GM12891 (cell line): Measurements from ENCODE around the gene VPS51.

Experiments used
- DNase-seq: peaks from one replicate; pipeline ENCODE4 v3.0.0; 2011; ENCODE audit warnings: low spot score; ENCODE audit not compliant: insufficient read length
- FAIRE-seq: peaks from 2 replicates; lab custom pipeline; 2011; peaks lifted over from hg19 to GRCh38; lab: Jason Lieb, UNC
- PAX5 ChIP-seq: IDR thresholded peaks from 2 replicates; pipeline ENCODE4 v1.6.1; 2011; ENCODE audit warnings: low read length, moderate library complexity, mild to moderate bottlenecking; ENCODE audit not compliant: insufficient read depth, severe bottlenecking
- POLR2A ChIP-seq: IDR thresholded peaks from 2 replicates; pipeline ENCODE4 v1.6.1; 2011; ENCODE audit warnings: low read depth, low read length, control low read depth
- POLR2AphosphoS5 ChIP-seq: IDR thresholded peaks from 2 replicates; pipeline ENCODE4 v1.6.1; 2011; ENCODE audit warnings: low read depth, low read length, control low read depth
- POU2F2 ChIP-seq: IDR thresholded peaks from 2 replicates; pipeline ENCODE4 v1.6.1; 2011; ENCODE audit warnings: low read depth, mild to moderate bottlenecking, control low read depth, low read length, moderate library complexity
- SPI1 ChIP-seq: IDR thresholded peaks from 2 replicates; pipeline ENCODE4 v1.6.1; 2011; ENCODE audit warnings: low read depth, low read length, control low read depth
- TAF1 ChIP-seq: IDR thresholded peaks from 2 replicates; pipeline ENCODE4 v1.6.1; 2011; ENCODE audit warnings: low read depth, low read length, control low read depth

The VPS51 gene

GRCh38 chr11:65126624-65127274 is 30.7 kb downstream of the VPS51 start:
- DNase-seq (no peak), FAIRE-seq (no peak)
- TF ChIP-seq SPI1 = no peak
- TF ChIP-seq POLR2AphosphoS5 = peak; percentile 51; the same call in 1 of the 2 replicates

- FAIRE-seq = no peak
- no peak for DNase-seq
- TF ChIP-seq POLR2AphosphoS5 = no peak; the same call in 1 of the 2 replicates
- TF ChIP-seq POU2F2 = no peak
- TF ChIP-seq POLR2A = no peak
- no peak for TF ChIP-seq SPI1
- no peak for TF ChIP-seq TAF1
- TF ChIP-seq PAX5 = no peak
These were observed 31.6 kb downstream of the VPS51 start for GRCh38 chr11:65127473-65128181.

GRCh38 chr11:65128182-65129145 is 32.5 kb downstream of the VPS51 start:
- no peak for FAIRE-seq
- no peak for DNase-seq
- TF ChIP-seq TAF1 = no peak
- TF ChIP-seq POLR2AphosphoS5 = 0 out of 2 replicates have a peak, but pooled peaks have one; percentile 36
- TF ChIP-seq PAX5 = no peak
- peak; percentile 45; the same call in 1 of the 2 replicates for TF ChIP-seq POLR2A

- TF ChIP-seq POLR2AphosphoS5 (no peak), POLR2A (no peak), PAX5 (no peak), SPI1 (no peak), POU2F2 (no peak), TAF1 (no peak)
- DNase-seq (no peak), FAIRE-seq (no peak)
These were observed 33.8 kb downstream of the VPS51 start for GRCh38 chr11:65129649-65130441.

- FAIRE-seq (no peak), DNase-seq (no peak)
- TF ChIP-seq POLR2AphosphoS5 = no peak
- no peak for TF ChIP-seq TAF1
- TF ChIP-seq POU2F2 = no peak
- TF ChIP-seq SPI1 = no peak
- no peak for TF ChIP-seq POLR2A
- no peak for TF ChIP-seq PAX5
These were observed 34.8 kb downstream of the VPS51 start for GRCh38 chr11:65130631-65131416.

- FAIRE-seq = no peak
- TF ChIP-seq SPI1 (no peak), POLR2A (no peak), POLR2AphosphoS5 (no peak), PAX5 (no peak), TAF1 (no peak), POU2F2 (no peak)
These were observed 35.4 kb downstream of the VPS51 start for GRCh38 chr11:65131417-65131776.

GRCh38 chr11:65131895-65132237 is 35.9 kb downstream of the VPS51 start:
- TF ChIP-seq TAF1 = no peak
- TF ChIP-seq POLR2A = no peak
- TF ChIP-seq POLR2AphosphoS5 = no peak
- TF ChIP-seq SPI1 = no peak
- TF ChIP-seq PAX5 = no peak
- no peak for TF ChIP-seq POU2F2
- FAIRE-seq (no peak), DNase-seq (no peak)

More at GRCh38 chr11:65131417-65131776, 35.4 kb downstream of the VPS51 start:
- no peak for DNase-seq

DNA sequence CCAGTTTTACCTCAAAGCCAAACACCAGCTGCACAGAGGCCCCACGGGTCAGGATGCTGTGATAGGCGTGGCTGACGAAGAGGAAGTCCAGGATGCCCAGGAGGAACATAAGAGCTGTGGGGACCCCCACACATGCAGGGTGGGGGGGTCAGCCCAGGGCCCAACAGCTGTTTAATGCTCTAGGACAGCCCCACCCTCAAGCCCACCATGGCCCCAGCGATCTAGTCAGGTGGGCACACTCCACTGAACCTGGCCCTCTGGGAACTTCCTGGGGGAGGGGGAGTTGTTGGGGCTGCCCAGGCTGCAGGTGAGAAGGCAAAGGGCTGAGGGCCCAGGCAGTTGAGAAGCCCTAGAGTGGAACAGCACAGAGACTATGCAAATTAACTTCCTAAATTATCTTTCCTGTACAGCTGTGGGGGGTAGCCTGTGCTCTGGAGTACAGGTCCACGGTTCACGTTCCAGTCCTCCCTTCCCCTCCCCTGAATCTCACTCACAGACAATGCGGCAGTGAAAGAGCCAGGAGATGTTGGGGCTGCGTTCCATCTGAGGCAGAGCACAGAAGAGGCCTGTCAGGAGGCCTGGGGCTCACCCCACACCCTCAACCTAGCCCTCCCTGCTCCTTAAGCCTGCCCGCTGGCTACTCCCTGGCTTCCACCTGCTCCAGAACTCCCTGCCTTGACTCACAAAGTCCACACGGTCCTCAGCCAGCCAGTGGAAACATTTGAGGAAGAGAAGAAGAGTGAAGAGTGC is 36.4 kb downstream of the VPS51 start:
- FAIRE-seq (peak; percentile 92), DNase-seq (no peak)
- TF ChIP-seq POU2F2 (peak; percentile 96), PAX5 (peak; percentile 64), POLR2AphosphoS5 (peak; percentile 4; the same call in 1 of the 2 replicates), TAF1 (no peak), POLR2A (no peak), SPI1 (no peak)
